Activated T-cell treated with anti-CD3 and anti-CD28 coated beads, Interleukin-2, amount 50 U/mL, for 24 hours (primary cell): Measurements from ENCODE around the gene P2RY2.

Experiments
- DNase-seq: peaks from one replicate; pipeline ENCODE4 v3.0.0-alpha.2; 2020
- H3K27ac Mint-ChIP-seq: 2 replicates; pipeline ENCODE4 v1.8.0; 2020; ENCODE audit warnings: mild to moderate bottlenecking, mixed read lengths
- H3K27me3 Mint-ChIP-seq: 2 replicates; pipeline ENCODE4 v1.8.0; 2020; ENCODE audit warnings: mixed read lengths
- H3K36me3 Mint-ChIP-seq: 2 replicates; pipeline ENCODE4 v1.8.0; 2020; ENCODE audit warnings: low read depth, mixed read lengths
- H3K4me1 Mint-ChIP-seq: 2 replicates; pipeline ENCODE4 v1.8.0; 2020; ENCODE audit warnings: low read depth, mixed read lengths
- H3K4me3 Mint-ChIP-seq: 2 replicates; pipeline ENCODE4 v1.8.0; 2020; ENCODE audit warnings: mild to moderate bottlenecking, moderate library complexity, mixed read lengths
- H3K9me3 Mint-ChIP-seq: 2 replicates; pipeline ENCODE4 v1.8.0; 2020; ENCODE audit warnings: mixed read lengths

P2RY2 gene

GRCh38 chr11:73248526-73249185 lies 30.6 kb downstream of the P2RY2 start:
- Mint-ChIP-seq H3K9me3 (no peaks in the 10 kb centered on the region), H3K27me3 (no peaks in the 10 kb centered on the region), H3K27ac (no peak overlapping the region), H3K36me3 (no peaks in the 10 kb centered on the region), H3K4me1 (no peaks in the 10 kb centered on the region), H3K4me3 (no peak overlapping the region)
- DNase-seq, result no peak

DNA sequence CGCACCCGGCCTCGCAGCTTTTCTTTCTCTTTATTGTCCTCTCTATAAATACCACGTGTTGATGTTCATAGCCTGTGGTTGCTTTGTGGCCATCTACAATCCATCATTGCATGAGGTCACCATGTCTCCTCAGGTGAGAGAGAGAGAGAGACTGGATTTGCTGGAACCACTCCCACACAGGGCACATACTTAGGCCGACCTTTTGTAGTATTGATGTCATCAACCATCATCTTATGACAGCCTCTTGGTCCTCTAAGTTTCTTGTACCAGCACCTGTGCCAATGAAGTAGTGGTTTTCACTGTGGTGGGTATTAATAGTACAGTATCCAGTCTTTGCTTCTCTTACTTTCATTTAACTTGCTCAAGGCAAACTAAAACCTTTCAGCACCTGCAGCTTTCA lies 31.2 kb downstream of the P2RY2 start:
- H3K4me3 Mint-ChIP-seq, result no peak overlapping the region
- no peaks in the 10 kb centered on the region for H3K36me3 Mint-ChIP-seq
- H3K27ac Mint-ChIP-seq, result no peak overlapping the region
- no peaks in the 10 kb centered on the region for H3K9me3 Mint-ChIP-seq
- DNase-seq, result no peak
- no peaks in the 10 kb centered on the region for H3K4me1 Mint-ChIP-seq
- no peaks in the 10 kb centered on the region for H3K27me3 Mint-ChIP-seq

- Mint-ChIP-seq H3K36me3 (no peaks in the 10 kb centered on the region), H3K27me3 (no peaks in the 10 kb centered on the region), H3K4me3 (no peak overlapping the region), H3K4me1 (no peaks in the 10 kb centered on the region), H3K9me3 (no peaks in the 10 kb centered on the region), H3K27ac (no peak overlapping the region)
- no peak for DNase-seq
These were observed 32.0 kb downstream of the P2RY2 start for GRCh38 chr11:73249853-73250783.

DNA sequence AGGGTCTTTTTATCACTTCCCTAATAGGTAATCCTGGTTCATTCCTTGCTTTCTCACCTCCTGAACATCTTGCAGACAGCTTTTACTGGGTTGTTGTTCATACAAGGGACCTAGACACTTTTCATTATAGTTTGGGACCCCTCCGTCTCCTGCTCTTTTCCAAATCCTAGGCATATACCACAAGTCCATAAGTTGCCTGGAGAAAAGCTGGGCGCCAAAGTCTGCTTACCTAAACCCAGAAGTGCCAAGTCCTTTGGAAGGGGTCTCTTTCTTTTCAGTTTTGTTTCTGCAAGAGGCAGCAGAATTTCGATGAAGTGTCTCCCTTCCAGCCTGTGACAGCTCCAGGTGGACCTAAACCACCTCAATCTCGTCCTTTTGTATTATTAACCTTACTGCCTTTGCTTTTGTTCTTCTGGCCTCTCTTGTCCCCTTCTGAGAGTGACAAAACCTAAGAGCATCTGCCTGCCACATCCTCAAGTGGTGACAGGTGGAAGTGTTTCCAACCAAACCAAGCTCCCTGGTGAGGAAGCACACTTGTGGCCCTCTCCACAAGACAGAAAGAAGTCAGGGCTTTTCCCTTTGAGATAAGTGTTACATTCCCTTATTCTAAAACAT lies 34.6 kb downstream of the P2RY2 start:
- Mint-ChIP-seq H3K4me1 (no peaks in the 10 kb centered on the region), H3K27ac (no peak overlapping the region), H3K9me3 (no peaks in the 10 kb centered on the region), H3K27me3 (no peaks in the 10 kb centered on the region), H3K4me3 (no peak overlapping the region), H3K36me3 (no peaks in the 10 kb centered on the region)
- no peak for DNase-seq

GRCh38 chr11:73257342-73258103 lies 39.4 kb downstream of the P2RY2 start:
- H3K36me3 Mint-ChIP-seq, result no peaks in the 10 kb centered on the region
- DNase-seq, result peak; percentile 6
- no peak overlapping the region for H3K27ac Mint-ChIP-seq

GRCh38 chr11:73258104-73259035 lies 40.3 kb downstream of the P2RY2 start:
- H3K36me3 Mint-ChIP-seq, result no peaks in the 10 kb centered on the region
- DNase-seq, result no peak
- H3K27me3 Mint-ChIP-seq, result peaks cover 9% of the 10 kb centered on the region
- no peak overlapping the region for H3K4me3 Mint-ChIP-seq
- H3K27ac Mint-ChIP-seq, result no peak overlapping the region
- no peaks in the 10 kb centered on the region for H3K9me3 Mint-ChIP-seq
- no peaks in the 10 kb centered on the region for H3K4me1 Mint-ChIP-seq

More at GRCh38 chr11:73257342-73258103, 39.4 kb downstream of the P2RY2 start:
- Mint-ChIP-seq H3K27me3 (peaks cover 3% of the 10 kb centered on the region), H3K9me3 (no peaks in the 10 kb centered on the region), H3K4me1 (no peaks in the 10 kb centered on the region), H3K4me3 (no peak overlapping the region)

DNA sequence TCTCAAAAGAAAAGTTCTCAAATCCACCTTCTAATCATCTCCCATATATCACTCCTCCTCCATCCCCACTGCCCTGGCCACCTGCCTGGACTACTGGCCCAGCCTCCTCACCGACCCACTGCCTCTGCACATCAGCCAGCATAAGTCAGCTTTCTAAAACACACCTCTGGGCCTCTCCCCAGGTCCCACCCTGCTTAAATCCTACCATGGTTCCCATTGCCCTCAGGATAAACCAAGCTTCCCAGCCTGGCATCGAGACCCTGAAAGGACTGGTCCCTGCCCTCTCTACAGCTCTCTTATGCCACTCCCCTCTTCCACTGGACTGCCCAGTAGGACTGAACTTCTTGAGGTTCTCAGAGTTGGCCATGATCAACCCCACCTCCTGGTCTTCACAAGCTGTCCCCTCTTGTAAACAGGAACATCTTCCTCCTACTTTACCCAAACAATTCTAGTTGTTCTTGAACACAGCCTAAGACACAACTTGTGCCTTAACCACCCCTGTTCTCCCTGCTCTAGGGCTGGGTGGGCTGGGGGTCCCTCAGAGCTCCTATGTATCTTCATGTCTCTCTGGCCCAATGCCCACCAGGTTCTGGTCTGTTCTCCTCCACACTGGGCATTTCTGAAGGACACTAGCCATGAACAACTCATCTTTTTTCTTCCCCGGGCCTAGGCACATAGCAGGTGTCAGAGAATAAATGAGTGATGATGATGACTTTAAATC lies 41.5 kb downstream of the P2RY2 start:
- Mint-ChIP-seq H3K4me1 (no peaks in the 10 kb centered on the region), H3K36me3 (no peaks in the 10 kb centered on the region), H3K9me3 (no peaks in the 10 kb centered on the region), H3K4me3 (no peak overlapping the region), H3K27me3 (peaks cover 19% of the 10 kb centered on the region), H3K27ac (no peak overlapping the region)
- DNase-seq, result peak; percentile 17

- no peak for DNase-seq
- Mint-ChIP-seq H3K27me3 (peaks cover 24% of the 10 kb centered on the region), H3K36me3 (no peaks in the 10 kb centered on the region), H3K4me3 (no peak overlapping the region), H3K4me1 (no peaks in the 10 kb centered on the region), H3K9me3 (no peaks in the 10 kb centered on the region), H3K27ac (no peak overlapping the region)
These were observed 42.0 kb downstream of the P2RY2 start for GRCh38 chr11:73260127-73260457.

DNA sequence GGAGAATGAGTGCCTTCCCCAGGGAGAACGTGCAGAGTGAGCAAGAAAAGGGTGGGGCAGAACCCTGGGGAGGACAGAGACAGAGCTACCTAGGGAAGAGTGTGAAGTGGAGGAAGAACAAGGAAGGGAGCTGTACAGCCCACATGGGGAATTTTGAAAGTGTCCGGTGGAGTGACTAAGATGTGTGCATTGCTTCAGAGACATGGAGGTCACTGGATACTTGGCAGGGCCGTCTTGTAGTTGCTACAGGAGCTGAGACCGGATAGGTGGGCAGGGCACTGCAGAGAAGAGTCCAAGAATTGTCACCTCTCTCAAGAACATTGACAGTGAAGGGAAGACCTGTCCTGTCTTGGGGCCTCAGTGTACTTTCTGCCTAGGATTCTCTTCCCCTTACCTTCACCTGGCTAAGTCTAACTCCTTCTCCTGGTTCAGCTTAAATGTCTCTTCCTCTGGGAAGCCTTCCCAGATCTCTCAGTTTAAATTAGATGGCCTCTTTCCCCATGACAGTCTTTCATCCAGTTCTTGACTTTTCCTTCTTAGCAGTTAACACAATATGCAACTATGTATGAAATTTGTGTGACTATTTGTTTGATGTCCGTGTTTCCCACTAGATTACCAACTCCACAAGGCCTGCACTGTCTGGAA lies 44.9 kb downstream of the P2RY2 start:
- peak; percentile 12 for DNase-seq
- no peaks in the 10 kb centered on the region for H3K36me3 Mint-ChIP-seq
- no peaks in the 10 kb centered on the region for H3K4me1 Mint-ChIP-seq
- peaks cover 27% of the 10 kb centered on the region for H3K27me3 Mint-ChIP-seq
- no peak overlapping the region for H3K4me3 Mint-ChIP-seq
- no peak overlapping the region for H3K27ac Mint-ChIP-seq
- H3K9me3 Mint-ChIP-seq, result no peaks in the 10 kb centered on the region

DNA sequence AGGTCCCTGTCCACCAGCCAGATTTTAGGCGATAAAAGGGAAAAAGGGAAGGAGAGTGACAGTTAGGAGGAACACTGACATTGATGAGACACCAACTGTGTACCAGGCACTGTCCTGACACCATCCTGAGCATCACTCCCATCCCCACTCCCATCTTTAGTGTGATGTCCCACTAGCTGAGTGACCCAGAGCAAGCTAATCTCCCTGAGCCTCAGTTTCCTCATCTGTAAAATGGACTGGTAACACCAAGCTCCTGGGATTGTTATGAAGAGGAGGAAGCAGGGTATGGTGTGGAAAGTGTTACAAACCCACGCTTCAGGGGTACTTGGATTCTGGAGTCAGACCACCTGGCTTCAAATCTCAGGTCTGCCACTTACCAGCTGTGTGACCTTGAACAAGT lies 45.6 kb downstream of the P2RY2 start:
- H3K27ac Mint-ChIP-seq, result no peak overlapping the region
- H3K27me3 Mint-ChIP-seq, result peaks cover 27% of the 10 kb centered on the region
- H3K4me1 Mint-ChIP-seq, result no peaks in the 10 kb centered on the region
- H3K9me3 Mint-ChIP-seq, result no peaks in the 10 kb centered on the region
- DNase-seq, result no peak
- no peaks in the 10 kb centered on the region for H3K36me3 Mint-ChIP-seq
- no peak overlapping the region for H3K4me3 Mint-ChIP-seq

DNA sequence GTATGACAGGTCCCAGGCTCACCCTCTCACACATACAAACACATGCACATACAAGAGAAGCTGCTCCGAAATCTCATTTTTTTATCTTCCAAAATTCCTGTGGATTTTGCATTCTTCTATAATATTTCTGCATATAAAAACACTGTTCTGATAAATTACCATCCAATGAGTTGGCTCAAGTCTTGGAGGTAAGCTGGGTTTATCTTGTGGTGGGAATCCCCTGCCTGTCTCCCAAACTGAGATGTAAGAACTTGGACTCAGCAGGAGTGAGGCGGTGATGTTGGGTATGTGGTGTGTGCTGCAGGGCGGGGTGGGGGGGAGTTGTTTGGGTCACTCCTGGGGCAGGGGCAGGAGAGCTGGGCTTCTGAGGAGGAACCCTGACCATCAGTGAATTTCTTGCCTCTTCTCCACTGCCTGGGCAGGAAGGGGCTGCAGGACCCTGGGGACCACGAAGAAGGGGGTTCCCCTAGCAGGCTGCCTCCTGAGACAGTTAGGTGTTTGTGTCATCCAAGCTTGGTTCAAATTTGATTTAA lies 47.3 kb downstream of the P2RY2 start:
- Mint-ChIP-seq H3K27me3 (peaks cover 27% of the 10 kb centered on the region), H3K9me3 (no peaks in the 10 kb centered on the region), H3K4me1 (no peaks in the 10 kb centered on the region), H3K4me3 (no peak overlapping the region), H3K36me3 (no peaks in the 10 kb centered on the region), H3K27ac (no peak overlapping the region)
- peak; percentile 9 for DNase-seq

DNA sequence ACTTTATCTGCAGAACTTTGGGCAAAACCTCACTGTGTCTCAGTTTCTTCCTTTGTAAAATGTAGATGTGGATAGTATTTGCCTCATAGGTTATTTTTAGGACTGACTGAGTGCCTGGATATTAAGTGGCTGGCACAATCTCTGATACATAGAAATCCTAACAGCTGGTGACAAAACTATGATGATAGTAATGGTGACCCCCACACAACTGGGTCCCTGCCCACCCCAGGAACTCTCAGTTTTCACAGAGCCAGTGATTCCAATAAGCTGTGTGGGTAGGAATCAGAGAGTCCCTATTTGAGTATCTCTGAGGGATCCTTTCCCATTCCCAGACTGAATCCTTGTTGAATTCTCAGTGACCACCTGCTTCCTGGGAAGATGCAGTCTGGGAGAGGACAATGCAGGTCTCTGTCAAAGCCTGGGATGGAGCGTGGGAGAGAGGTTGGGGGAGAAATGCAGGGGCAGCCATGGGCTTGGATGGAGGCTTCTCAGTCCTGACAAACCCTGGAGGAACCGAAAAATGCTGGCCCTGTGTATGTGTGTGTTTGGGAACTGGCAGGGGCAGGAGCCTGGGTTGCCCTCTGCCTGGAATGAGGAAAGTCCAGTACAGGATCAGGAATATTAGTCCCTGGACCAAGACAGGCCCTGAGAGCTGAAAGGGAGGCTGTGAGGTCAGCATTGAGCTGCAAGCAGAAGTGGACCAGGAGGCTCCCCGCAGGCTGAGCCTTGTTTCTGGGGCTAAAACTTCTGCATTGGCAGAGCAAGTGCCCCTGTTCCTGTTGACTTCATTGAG lies 48.0 kb downstream of the P2RY2 start:
- H3K27me3 Mint-ChIP-seq, result peaks cover 27% of the 10 kb centered on the region
- H3K27ac Mint-ChIP-seq, result no peak overlapping the region
- peak; percentile 13 for DNase-seq
- no peaks in the 10 kb centered on the region for H3K9me3 Mint-ChIP-seq
- no peaks in the 10 kb centered on the region for H3K4me1 Mint-ChIP-seq
- no peak overlapping the region for H3K4me3 Mint-ChIP-seq
- H3K36me3 Mint-ChIP-seq, result no peaks in the 10 kb centered on the region
